Stimulated activated CD8-positive, alpha-beta memory T cell treated with anti-CD3 and anti-CD28 coated beads, Interleukin-7, amount 100 ng/mL, for 4 hours (primary cell): Measurements from ENCODE around the gene COL4A1.

Source experiments
- DNase-seq, 2 donors: peaks; one replicate each; pipeline ENCODE4 v3.0.0-alpha.2; 2020; ENCODE audit warnings: low read depth in 2 of 2

COL4A1 gene

DNA sequence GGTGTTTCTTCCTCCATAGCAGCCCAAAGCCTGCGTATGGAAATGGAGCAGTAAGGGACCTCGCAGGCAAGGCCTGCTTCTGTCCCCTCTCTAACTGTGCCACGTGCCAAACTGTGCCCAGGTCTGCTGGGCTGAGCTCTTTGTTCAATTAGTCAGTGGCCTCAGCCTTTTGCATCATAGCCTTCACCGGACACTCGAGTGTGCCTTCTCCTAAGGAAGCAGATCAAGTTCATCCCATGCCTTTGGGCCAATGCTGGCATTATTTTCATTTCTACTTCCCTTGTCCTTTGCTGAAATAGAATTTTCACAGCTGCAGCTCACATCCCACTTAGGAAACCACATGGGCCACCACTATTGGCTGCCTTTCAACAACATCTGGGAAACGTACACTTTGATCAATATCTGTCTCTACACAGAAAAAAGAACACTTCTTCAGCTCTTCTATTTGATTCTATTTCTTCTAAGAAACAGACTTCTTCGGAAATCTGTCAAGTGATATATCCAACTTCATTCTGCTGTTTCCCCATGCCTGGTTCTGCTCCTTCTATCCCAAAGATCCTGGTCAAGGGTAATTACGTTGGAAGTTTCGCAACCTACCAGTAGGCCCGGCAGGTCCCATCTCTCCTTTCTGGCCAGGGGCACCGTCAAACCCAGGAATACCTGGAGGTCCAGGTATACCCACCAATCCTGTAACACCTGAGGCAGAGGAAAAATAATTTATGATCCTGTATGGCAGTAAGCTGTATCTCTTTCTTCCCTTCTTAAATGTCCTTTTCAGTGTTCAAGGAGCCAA is 143.9 kb downstream of the COL4A1 start:
- no peak for DNase-seq

DNA sequence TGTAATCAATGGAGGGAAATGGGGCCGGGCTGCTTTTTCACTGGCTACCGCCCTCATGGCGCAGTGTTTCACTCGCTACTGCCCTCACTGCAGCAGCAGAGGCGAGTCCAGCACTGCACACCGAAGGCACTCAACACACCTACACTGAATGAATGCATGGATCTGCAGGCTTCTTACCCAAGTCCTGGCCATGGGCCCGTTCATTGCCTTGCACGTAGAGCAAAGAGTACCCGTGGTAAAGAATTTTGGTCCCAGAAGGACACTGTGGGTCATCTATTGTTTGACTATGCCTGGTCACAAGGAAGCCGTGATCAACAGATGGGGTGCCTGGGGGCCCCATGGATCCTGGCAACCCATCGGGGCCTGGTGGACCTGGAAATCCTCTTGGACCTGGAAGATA is 144.9 kb downstream of the COL4A1 start:
- no peak for DNase-seq

GRCh38 chr13:110161112-110161882 is 145.7 kb downstream of the COL4A1 start:
- no peak for DNase-seq

DNA sequence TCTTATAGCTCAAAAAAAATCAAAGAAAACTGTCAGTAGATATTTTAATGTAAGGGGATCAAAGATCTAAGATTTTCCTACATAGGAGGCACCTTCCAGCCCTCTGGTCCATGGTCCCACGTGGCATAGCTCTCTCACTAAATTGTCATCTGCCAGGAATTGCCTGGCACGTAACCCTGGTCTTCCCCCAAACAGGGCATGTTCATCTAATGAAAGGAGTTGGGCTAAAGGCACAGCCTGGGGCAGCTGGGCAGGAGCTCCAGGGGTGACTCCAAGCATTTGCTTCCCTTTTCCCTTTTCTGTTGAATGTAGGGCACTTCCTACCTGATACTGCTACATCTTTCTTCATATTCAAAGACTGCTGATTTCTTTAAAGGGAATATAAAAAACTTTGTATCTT is 148.7 kb downstream of the COL4A1 start:
- no peak for DNase-seq

- no peak for DNase-seq
These were observed 149.2 kb downstream of the COL4A1 start for GRCh38 chr13:110157718-110158117.

- no peak for DNase-seq
These were observed 150.5 kb downstream of the COL4A1 start for GRCh38 chr13:110156301-110157049.

- no peak for DNase-seq
These were observed 151.9 kb downstream of the COL4A1 start for GRCh38 chr13:110155072-110155471.

DNA sequence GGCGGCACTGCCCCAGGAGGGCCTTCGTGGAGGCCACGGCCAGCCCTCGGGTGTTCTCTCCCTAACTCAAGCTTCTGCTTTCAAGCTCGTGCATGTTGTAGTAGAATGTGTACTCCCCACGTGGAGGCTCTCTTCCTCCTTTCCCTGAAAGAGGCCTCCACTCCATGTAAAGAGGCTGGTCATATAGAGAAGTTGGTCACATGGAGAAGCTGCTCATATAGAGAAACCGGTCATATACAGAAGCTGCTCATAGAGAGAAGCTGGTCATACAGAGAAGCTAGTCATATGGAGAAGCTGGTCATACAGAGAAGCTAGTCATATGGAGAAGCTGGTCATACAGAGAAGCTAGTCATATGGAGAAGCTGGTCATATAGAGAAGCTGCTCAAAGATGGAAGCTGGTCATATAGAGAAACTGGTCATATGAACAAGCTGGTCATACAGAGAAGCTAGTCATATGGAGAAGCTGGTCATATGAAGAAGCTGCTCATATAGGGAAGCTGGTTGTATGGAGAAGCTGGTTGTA is 152.5 kb downstream of the COL4A1 start:
- DNase-seq: no peak

DNA sequence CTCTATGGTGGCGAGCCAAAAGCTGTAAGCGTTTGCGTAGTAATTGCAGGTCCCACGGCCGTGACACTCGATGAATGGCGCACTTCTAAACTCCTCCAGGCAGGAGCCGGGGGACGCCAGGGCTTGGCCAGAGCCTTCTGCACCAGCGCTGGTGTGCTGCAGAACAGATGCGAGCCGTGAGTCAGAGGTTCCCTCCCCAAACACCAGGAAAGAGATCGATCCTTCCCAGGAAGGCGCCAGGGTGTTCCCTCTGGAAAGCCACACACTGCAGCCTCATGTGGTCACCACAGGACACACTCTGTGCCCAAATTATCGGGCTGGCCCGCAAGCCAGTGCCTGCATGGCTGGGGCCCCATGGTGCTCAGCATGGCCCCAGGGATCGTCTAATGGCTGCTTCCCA is 154.6 kb downstream of the COL4A1 start:
- DNase-seq: no peak

GRCh38 chr13:110151462-110151861 is 155.5 kb downstream of the COL4A1 start:
- no peak for DNase-seq

DNA sequence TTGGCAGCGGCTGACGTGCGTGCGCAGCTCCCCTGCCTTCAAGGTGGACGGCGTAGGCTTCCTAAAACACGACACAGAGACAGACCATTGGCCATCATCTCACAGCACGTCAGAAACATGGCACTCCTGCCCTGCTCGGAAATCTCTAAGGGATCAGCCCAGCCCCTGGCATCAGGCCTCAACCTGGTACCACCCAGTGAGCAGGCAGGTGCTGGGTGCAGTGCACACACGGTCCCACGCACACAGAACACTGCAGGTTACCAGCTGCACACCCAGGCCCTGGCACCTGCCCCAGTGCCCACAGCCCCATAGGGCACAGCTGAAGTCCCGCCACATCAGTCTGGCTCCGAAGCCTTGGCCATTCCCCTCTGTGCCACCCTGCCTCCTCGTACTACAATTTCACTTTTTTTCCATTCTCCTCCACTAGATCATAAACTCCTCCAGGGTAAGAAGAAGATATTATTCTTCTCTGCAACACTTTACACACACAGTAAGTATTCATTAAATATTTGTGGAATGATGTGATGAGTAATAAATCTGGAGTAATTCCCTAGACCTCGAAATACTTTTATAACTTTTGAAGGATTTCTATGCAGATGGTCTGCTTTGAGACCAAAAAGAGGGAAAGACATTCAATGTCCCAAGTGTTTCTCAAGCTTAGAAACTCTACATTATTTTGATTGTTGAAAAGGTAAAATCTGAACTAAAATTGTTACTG is 156.4 kb downstream of the COL4A1 start:
- no peak for DNase-seq

GRCh38 chr13:110149036-110149435 is 157.9 kb downstream of the COL4A1 start:
- DNase-seq: no peak

- no peak for DNase-seq
These were observed 166.9 kb downstream of the COL4A1 start for GRCh38 chr13:110140099-110140498.

DNA sequence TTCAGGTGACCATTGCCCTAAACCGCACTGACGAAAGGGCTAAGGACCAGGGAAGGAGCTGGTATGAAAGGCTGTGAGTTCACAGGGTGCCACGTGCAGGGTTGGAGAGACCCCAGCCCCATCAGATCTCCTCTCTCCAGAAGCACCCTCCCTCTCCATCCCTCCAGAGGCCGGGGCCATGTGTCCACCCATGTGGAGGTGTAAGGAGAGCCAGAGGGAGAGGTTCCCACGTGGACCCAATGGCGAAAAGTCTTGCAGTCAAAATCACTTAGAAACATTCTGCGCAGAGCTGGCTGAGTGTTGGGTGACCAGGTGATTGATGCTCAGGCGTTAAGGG is 168.3 kb downstream of the COL4A1 start:
- DNase-seq: no peak

GRCh38 chr13:110138010-110138699 is 168.8 kb downstream of the COL4A1 start:
- peak; percentile 62 to 64 for DNase-seq

DNA sequence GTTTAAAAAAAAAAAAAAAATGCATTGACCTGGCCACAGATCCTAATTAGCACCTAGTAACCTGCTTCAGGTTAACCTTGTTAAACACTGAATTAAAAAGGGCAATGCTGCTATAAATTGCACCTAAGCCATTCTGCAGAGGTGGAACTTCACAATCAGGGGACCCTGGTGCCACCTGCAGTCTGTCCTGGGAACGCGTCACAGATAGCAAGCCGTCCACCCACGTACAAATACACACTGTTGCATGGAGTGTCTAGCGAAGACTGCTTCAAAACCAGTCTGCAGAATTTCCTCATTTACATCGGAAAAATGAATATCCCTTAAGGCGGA is 169.3 kb downstream of the COL4A1 start:
- peak; percentile 3 to 9 for DNase-seq

DNA sequence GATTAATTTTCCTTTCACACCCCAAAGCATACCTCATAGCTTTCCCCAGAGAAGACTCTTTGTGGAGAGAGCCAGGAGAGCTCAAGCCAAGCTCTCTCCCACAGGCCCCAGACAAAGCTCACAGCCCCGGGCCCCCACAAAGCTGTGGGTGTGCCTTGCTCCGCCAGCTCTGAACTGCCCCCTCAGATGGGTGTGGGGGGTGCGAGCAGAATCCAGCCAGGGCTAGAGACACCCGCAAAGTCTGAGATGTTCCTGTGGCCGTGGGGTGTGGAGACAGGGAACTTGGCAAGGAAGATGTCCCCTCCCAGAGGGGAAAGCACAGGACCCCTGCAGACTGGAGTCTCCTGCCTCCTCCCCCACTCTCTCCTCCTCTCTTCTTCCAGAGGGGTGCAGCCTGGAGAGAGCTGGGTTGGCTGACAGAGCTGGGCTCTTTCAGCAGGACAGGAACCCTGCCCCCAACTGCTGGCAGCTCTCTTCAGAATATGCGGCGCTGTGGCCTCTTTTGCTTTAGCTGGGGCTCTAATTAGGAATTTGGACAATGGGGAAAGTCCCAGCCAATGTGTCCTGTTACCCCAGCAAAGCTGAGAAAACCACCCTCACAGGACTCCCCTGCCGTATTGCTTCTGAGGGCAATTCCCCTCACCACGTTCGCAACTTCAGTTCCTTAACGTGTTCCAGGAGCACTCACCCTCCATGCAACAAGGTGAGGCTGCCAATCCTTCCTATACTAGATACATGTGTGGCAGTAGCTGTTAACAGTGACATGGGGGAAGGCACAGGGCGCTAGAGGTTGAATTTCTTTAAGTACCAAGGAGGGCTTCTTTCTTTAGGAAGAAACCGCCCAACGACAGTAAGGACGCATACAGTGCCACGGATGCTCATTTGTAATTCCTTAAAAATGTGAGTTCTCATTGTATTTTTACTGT is 170.0 kb downstream of the COL4A1 start:
- DNase-seq: no peak

DNA sequence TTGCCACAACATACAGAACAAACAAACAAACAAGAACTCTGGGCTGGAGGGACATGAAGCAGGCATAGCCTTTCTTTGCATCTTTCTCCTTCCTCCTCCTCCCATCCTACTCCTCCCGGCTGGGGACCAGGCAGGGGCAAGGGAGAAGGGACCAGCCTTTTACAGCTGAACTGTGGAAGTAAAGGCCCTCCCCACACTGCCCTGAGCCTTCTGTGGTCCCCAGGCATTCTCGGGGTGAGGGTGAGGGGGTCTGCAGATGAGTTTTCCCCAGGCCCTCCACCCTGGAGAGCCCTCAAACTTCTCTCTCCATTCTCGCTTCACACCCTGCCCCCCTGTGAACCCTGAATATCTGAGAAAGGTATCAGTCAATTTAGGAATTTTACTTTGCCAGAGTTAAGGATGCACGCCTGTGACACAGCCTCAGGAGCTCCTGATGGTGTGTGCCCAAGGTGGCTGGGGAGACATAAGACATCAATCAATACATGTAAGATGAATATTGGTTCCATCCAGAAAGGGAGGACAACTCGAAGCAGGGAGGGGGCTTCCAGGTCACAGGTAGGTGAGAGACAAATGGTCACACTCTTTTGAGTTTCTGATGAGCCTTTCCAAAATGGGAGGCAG is 170.9 kb downstream of the COL4A1 start:
- DNase-seq: no peak

GRCh38 chr13:110134801-110135200 is 172.2 kb downstream of the COL4A1 start:
- DNase-seq: no peak
